Keratinocyte (primary cell): ENCODE data around the gene PLA1A. TPM values are rescaled to one million over a fixed set of nuclear protein-coding genes. Genes with fewer than 3 reads are reported as not detected.

Source experiments
- DNase-seq: peaks from one replicate; pipeline ENCODE4 v3.0.0-alpha.2; 2011; ENCODE audit warnings: low read depth, missing footprints, low spot score
- FAIRE-seq: peaks from 2 replicates; lab custom pipeline; 2011; peaks lifted over from hg19 to GRCh38; lab: Jason Lieb, UNC
- H2AFZ ChIP-seq: 2 replicates; pipeline ENCODE4 v1.6.0; 2012; ENCODE audit warnings: low read length, control low read depth, inconsistent platforms; ENCODE audit not compliant: control insufficient read depth
- H3K27ac ChIP-seq: 2 replicates; pipeline ENCODE4 v1.5.1; 2011; ENCODE audit warnings: low read length; ENCODE audit not compliant: control insufficient read depth, insufficient read depth
- H3K27me3 ChIP-seq: 3 replicates; pipeline ENCODE4 v1.6.0; 2011; ENCODE audit warnings: low read length; ENCODE audit not compliant: control insufficient read depth, insufficient read depth; ENCODE audit errors: extremely low read depth
- H3K36me3 ChIP-seq, 2 experiments: 2 replicates in 1 of 2; 3 replicates in 1 of 2; pipeline ENCODE4 v1.5.1; 2011; ENCODE audit warnings: low read length in 2 of 2, mild to moderate bottlenecking in 1 of 2; ENCODE audit not compliant: control insufficient read depth in 2 of 2, insufficient read depth in 2 of 2; ENCODE audit errors: extremely low read depth in 1 of 2
- H3K4me1 ChIP-seq: 3 replicates; pipeline ENCODE4 v1.5.1; 2011; ENCODE audit warnings: low read length; ENCODE audit not compliant: control insufficient read depth, insufficient read depth; ENCODE audit errors: extremely low read depth
- H3K4me2 ChIP-seq: 3 replicates; pipeline ENCODE4 v1.6.0; 2011; ENCODE audit warnings: low read depth, low read length; ENCODE audit not compliant: control insufficient read depth, insufficient read depth; ENCODE audit errors: extremely low read depth
- H3K4me3 ChIP-seq, 3 experiments: fragments of 200-600 bp in 1 of 3; sonication (generic) in 1 of 3; 2 replicates in 2 of 3; 3 replicates in 1 of 3; pipeline ENCODE4 v1.5.1; 2011 to 2016; ENCODE audit warnings: low read length in 3 of 3, mild to moderate bottlenecking in 3 of 3, control low read depth in 2 of 3, inconsistent platforms in 1 of 3, low read depth in 1 of 3, mixed read lengths in 1 of 3, mixed run types in 1 of 3, moderate library complexity in 1 of 3; ENCODE audit not compliant: control insufficient read depth in 2 of 3, insufficient read depth in 2 of 3; ENCODE audit errors: extremely low read depth in 1 of 3
- H3K79me2 ChIP-seq: 2 replicates; pipeline ENCODE4 v1.6.0; 2012; ENCODE audit warnings: low read length; ENCODE audit not compliant: control insufficient read depth, insufficient read depth
- H3K9ac ChIP-seq: 3 replicates; pipeline ENCODE4 v1.6.0; 2011; ENCODE audit warnings: low read length; ENCODE audit not compliant: control insufficient read depth, insufficient read depth; ENCODE audit errors: extremely low read depth
- H3K9me1 ChIP-seq: 3 replicates; pipeline ENCODE4 v1.6.0; 2011; ENCODE audit warnings: low read length; ENCODE audit not compliant: control insufficient read depth, insufficient read depth; ENCODE audit errors: extremely low read depth
- H3K9me3 ChIP-seq: 2 replicates; pipeline ENCODE4 v1.5.1; 2012; ENCODE audit warnings: low read depth, low read length; ENCODE audit not compliant: control insufficient read depth
- H4K20me1 ChIP-seq: 3 replicates; pipeline ENCODE4 v1.6.0; 2011; ENCODE audit warnings: low read length; ENCODE audit not compliant: control insufficient read depth, insufficient read depth; ENCODE audit errors: extremely low read depth
- EZH2 ChIP-seq: IDR thresholded peaks from one replicate; pipeline ENCODE4 v1.6.1; 2012; ENCODE audit warnings: inconsistent platforms, mild to moderate bottlenecking, low read length, moderate library complexity
- dilution Hi-C: fragments of 300-500 bp; cut with MboI; formaldehyde crosslinking; loops from one replicate; pipeline ENCODE4 v1.7.0; 2020; ENCODE audit warnings: low sequenced_read_pairs; ENCODE audit not compliant: extremely low pct_ligation_motif_present
- polyA plus RNA-seq, 5 experiments: library from polyadenylated mRNA; depleted of rRNA in 3 of 5; stranded (reverse) in 3 of 5; stranded (forward) in 1 of 5; unstranded in 1 of 5; fragments of >200 nt; gene quantifications; 1 replicate in 1 of 5; 2 replicates in 3 of 5; 3 replicates in 1 of 5; pipeline versions ENCODE4 v1.2.1 to v1.2.3, GENCODE V29; 2011 to 2012; ENCODE audit warnings: missing spikeins in 2 of 5, low read depth in 1 of 5, low replicate concordance in 1 of 5
- TF ChIP-seq, protein P1 (sequence below), 3 experiments: IDR thresholded peaks in 1 of 3; conservative IDR thresholded peaks in 1 of 3; optimal IDR thresholded peaks in 1 of 3; 2 replicates in 2 of 3; 3 replicates in 1 of 3; pipeline versions ENCODE3 to v1.5.1; 2011; ENCODE audit warnings: low read length in 3 of 3, mild to moderate bottlenecking in 3 of 3, moderate library complexity in 2 of 3, control low read depth in 1 of 3, inconsistent platforms in 1 of 3; ENCODE audit not compliant: insufficient read depth in 2 of 3; ENCODE audit errors: extremely low read depth in 1 of 3

Gene PLA1A
- polyA plus RNA-seq, 1 donor (not counting 4 experiments of a cell fraction or from before 2014, with no cell fraction given) = not detected

DNA sequence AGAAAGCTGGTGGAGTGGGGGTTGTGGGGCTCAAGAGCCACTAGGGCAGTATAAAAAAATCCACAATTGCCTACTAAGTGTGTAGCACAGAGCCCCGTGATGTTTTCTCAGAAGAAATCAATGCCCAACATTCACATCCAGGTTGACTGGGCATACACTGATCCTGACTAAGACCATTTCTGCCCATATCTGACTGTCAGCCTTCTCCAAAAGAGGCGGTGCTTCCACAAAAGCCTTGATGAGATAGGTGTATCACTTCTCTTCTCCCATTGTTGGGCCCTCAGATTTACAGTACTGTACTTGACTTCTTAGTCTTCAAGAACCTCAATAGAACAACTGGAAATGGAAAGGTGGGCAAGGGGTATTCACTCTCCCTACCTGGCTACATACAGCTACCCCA lies 61.3 kb downstream of the PLA1A start:
- dilution Hi-C loops = no loop called here
- Histone ChIP-seq H3K79me2 (no peaks in the 10 kb centered on the region), H2AFZ (no peak overlapping the region), H3K4me1 (no peaks in the 10 kb centered on the region), H3K9ac (no peak overlapping the region), H3K36me3 (no peaks in the 10 kb centered on the region), H3K4me2 (no peak overlapping the region), H3K27ac (no peak overlapping the region), H3K4me3 (no peak overlapping the region), H3K9me3 (no peaks in the 10 kb centered on the region), H4K20me1 (no peaks in the 10 kb centered on the region), H3K27me3 (no peaks in the 10 kb centered on the region), H3K9me1 (no peaks in the 10 kb centered on the region)
- no peak for FAIRE-seq
- DNase-seq = no peak
- TF ChIP-seq, protein P1, sequence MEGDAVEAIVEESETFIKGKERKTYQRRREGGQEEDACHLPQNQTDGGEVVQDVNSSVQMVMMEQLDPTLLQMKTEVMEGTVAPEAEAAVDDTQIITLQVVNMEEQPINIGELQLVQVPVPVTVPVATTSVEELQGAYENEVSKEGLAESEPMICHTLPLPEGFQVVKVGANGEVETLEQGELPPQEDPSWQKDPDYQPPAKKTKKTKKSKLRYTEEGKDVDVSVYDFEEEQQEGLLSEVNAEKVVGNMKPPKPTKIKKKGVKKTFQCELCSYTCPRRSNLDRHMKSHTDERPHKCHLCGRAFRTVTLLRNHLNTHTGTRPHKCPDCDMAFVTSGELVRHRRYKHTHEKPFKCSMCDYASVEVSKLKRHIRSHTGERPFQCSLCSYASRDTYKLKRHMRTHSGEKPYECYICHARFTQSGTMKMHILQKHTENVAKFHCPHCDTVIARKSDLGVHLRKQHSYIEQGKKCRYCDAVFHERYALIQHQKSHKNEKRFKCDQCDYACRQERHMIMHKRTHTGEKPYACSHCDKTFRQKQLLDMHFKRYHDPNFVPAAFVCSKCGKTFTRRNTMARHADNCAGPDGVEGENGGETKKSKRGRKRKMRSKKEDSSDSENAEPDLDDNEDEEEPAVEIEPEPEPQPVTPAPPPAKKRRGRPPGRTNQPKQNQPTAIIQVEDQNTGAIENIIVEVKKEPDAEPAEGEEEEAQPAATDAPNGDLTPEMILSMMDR (optimal IDR thresholded peaks at IDR 0.05 in 1 of 3, IDR thresholded peaks at IDR 0.05 in 1 of 3, conservative IDR thresholded peaks at IDR 0.05 in 1 of 3; ENCODE audit: extremely low read depth in 1 of 3, insufficient read depth in 2 of 3, low read length in 3 of 3) = no peak
- TF ChIP-seq EZH2 = no peak

DNA sequence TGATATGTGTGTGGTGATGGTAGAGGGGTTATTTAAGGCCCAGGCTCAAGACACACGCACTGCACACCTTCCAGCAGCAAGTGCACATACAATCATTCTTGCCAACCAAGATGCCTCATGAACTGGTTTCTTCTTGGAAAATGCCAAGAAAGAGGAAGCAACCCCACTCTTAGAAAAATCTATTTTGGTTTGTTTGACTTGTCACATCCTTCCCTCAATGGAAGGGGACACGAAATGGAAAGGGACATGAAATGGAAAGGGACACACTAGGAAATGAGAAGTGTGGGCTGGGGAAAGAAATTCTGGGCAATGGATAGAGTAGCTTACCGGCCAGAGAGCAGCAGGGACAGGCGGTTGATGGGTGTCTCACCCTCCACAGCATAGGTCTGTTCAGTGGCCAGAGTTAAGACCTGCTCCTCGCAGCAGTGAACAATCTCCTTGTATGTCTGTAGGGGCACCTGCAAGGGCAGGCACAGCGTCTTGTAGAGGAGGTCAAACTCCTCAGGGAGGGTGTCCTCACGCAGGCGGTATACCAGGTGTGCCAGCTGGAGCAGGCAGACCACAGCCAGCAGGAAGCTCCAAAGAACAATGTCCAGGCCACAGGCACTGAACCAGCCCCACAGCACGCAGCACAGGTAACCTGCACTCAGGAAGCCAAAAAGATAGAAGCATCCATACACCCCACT lies 62.1 kb downstream of the PLA1A start:
- Histone ChIP-seq H3K4me1 (no peaks in the 10 kb centered on the region), H3K27ac (no peak overlapping the region), H3K9me3 (no peaks in the 10 kb centered on the region), H3K36me3 (no peaks in the 10 kb centered on the region), H3K9ac (no peak overlapping the region), H3K79me2 (no peaks in the 10 kb centered on the region), H3K27me3 (no peaks in the 10 kb centered on the region), H2AFZ (no peak overlapping the region), H4K20me1 (no peaks in the 10 kb centered on the region), H3K4me2 (no peak overlapping the region), H3K4me3 (no peak overlapping the region), H3K9me1 (no peaks in the 10 kb centered on the region)
- TF ChIP-seq, protein P1 (optimal IDR thresholded peaks at IDR 0.05 in 1 of 3, IDR thresholded peaks at IDR 0.05 in 1 of 3, conservative IDR thresholded peaks at IDR 0.05 in 1 of 3; ENCODE audit: extremely low read depth in 1 of 3, insufficient read depth in 2 of 3, low read length in 3 of 3) = no peak
- TF ChIP-seq EZH2 = no peak
- dilution Hi-C loops = no loop called here
- FAIRE-seq (no peak), DNase-seq (no peak)
